Right lobe of liver (tissue), 6 donors: Measurements from ENCODE around the gene ATPAF1. TPM values are rescaled to one million over a fixed set of nuclear protein-coding genes. Genes with fewer than 3 reads are reported as not detected.

Experiments
- ATAC-seq, 4 donors: fragments of 200-7000 bp; cut with Tn5 transposase; one replicate each; pipeline ENCODE4 v1.9.1; 2020; ENCODE audit warnings: mild to moderate bottlenecking in 4 of 4, moderate library complexity in 4 of 4
- DNase-seq, 3 donors: peaks; one replicate each; pipeline ENCODE4 v3.0.0-alpha.2; 2020
- H3K27ac ChIP-seq, 3 donors: fragments of 200-600 bp; one replicate each; pipeline ENCODE4 v1.8.0; 2022
- H3K27me3 ChIP-seq, 2 donors: fragments of 200-600 bp; one replicate each; pipeline ENCODE4 v1.8.0; 2022
- H3K36me3 ChIP-seq, 4 donors: fragments of 200-600 bp; sonication (generic) in 1 of 4; one replicate each; pipeline versions ENCODE4 v1.5.1 to v1.8.0; 2017 to 2022; ENCODE audit warnings: control low read depth in 1 of 4
- H3K4me1 ChIP-seq, 4 donors: fragments of 200-600 bp; sonication (generic) in 1 of 4; one replicate each; pipeline versions ENCODE4 v1.5.1 to v1.8.0; 2017 to 2022; ENCODE audit warnings: control low read depth in 1 of 4
- H3K4me3 ChIP-seq, 3 donors: fragments of 200-600 bp; one replicate each; pipeline ENCODE4 v1.8.0; 2022
- H3K9me3 ChIP-seq, 4 donors: fragments of 200-600 bp; sonication (generic) in 1 of 4; one replicate each; pipeline versions ENCODE4 v1.5.1 to v1.8.0; 2017 to 2022; ENCODE audit warnings: control low read depth in 1 of 4
- CTCF ChIP-seq, 4 donors: fragments of 200-600 bp in 3 of 4; fragments of 450-650 bp in 1 of 4; IDR thresholded peaks; one replicate each; pipeline versions ENCODE4 v1.5.1 to v1.8.0; 2016 to 2022; ENCODE audit warnings: antibody characterized with exemption in 4 of 4, mild to moderate bottlenecking in 2 of 4
- POLR2A ChIP-seq: fragments of 450-650 bp; IDR thresholded peaks from one replicate; pipeline ENCODE4 v1.6.1; 2017; ENCODE audit warnings: antibody characterized with exemption, mild to moderate bottlenecking
- WGBS: methylation state at CpG from one replicate; pipeline ENCODE4 v1.1.6; 2018; ENCODE audit warnings: low coverage, low lambda C conversion rate; ENCODE audit not compliant: insufficient coverage; ENCODE audit errors: missing lambda C conversion rate; 5-methylcytosine and 5-hydroxymethylcytosine counted together
- intact Hi-C, 2 donors: fragments of 100-400 bp; cut with DNase I; formaldehyde crosslinking; loops; one replicate each; pipeline versions ENCODE4 v1.11.2 to v1.14.1; 2022
- total RNA-seq, 6 experiments: library from RNA; depleted of rRNA in 2 of 6; stranded (reverse); fragments of >200 nt in 2 of 6; fragmentation: NEBNext Ultra II Directional in 3 of 6; extraction: Animal tissue kit (Norgen Biotek cat#: 25700) in 3 of 6; gene quantifications; one replicate each; pipeline versions ENCODE4 v1.1.0 to v1.2.4, GENCODE V29; 2016 to 2023
- donor health status: DM: no; HTN: yes; CAD: no.
- donor health status: DM: no; HTN: no; CAD: no.
- donor health status: DM: no; HTN: no; CAD: no.
- donor health status: DM: no; HTN: yes; CAD: no.
- donor health status: DM: no; HTN: yes; CAD: no.

Gene ATPAF1
- total RNA-seq, 6 experiments from 2014 or later: 34.9 to 57.1 (median 42.1) TPM

GRCh38 chr1:46692811-46693770 lies 24.9 kb upstream of the ATPAF1 start:
- Histone ChIP-seq H3K27ac (no peak overlapping the region), H3K4me3 (no peak overlapping the region), H3K36me3 (peaks cover 4 to 54% (median 18%) of the 10 kb centered on the region in 4 donors), H3K4me1 (no peaks in the 10 kb centered on the region), H3K9me3 (no peaks in the 10 kb centered on the region), H3K27me3 (no peaks in the 10 kb centered on the region)
- ATAC-seq (peak in 1 of 4 donors; percentile 45), DNase-seq (no peak)
- WGBS: 77% methylated on average over 3 of the region's 3 CpGs
- TF ChIP-seq CTCF (IDR thresholded peaks at IDR 0.05) (no peak), POLR2A (no peak)
- intact Hi-C loops: no loop called here

- Histone ChIP-seq H3K9me3 (no peaks in the 10 kb centered on the region), H3K27me3 (no peaks in the 10 kb centered on the region), H3K4me3 (no peak overlapping the region), H3K36me3 (peaks cover 4 to 54% (median 18%) of the 10 kb centered on the region in 4 donors), H3K4me1 (peaks cover 0 to 7% (median 2%) of the 10 kb centered on the region in 4 donors), H3K27ac (no peak overlapping the region)
- DNase-seq (no peak), ATAC-seq (no peak)
- 74% methylated on average over 6 of the region's 6 CpGs for WGBS
- TF ChIP-seq POLR2A: no peak
- peak in 1 of 4 donors; percentile 5 for TF ChIP-seq CTCF (IDR thresholded peaks at IDR 0.05)
- intact Hi-C loops: no loop called here
These were observed 24.0 kb upstream of the ATPAF1 start for GRCh38 chr1:46691997-46692790.

GRCh38 chr1:46690931-46691421 lies 22.8 kb upstream of the ATPAF1 start:
- ATAC-seq: no peak
- no peak for DNase-seq
- WGBS: 83% methylated on average over 2 of the region's 2 CpGs
- Histone ChIP-seq H3K27me3 (no peaks in the 10 kb centered on the region), H3K27ac (no peak overlapping the region), H3K4me3 (no peak overlapping the region), H3K36me3 (peaks cover 4 to 52% (median 19%) of the 10 kb centered on the region in 4 donors), H3K4me1 (peaks cover 0 to 10% (median 3%) of the 10 kb centered on the region in 4 donors), H3K9me3 (no peaks in the 10 kb centered on the region)
- intact Hi-C loops: no loop called here
- no peak for TF ChIP-seq POLR2A
- no peak for TF ChIP-seq CTCF (IDR thresholded peaks at IDR 0.05)

GRCh38 chr1:46689897-46690296 lies 21.7 kb upstream of the ATPAF1 start:
- no peak overlapping the region for H3K4me3 ChIP-seq
- TF ChIP-seq CTCF (IDR thresholded peaks at IDR 0.05): no peak
- no peak for TF ChIP-seq POLR2A
- intact Hi-C loops: no loop called here
- no peak for DNase-seq
- no peak overlapping the region for H3K27ac ChIP-seq
- no peaks in the 10 kb centered on the region for H3K27me3 ChIP-seq
- ATAC-seq: no peak
- H3K36me3 ChIP-seq: peaks cover 4 to 56% (median 17%) of the 10 kb centered on the region in 4 donors
- peaks cover 0 to 10% (median 3%) of the 10 kb centered on the region in 4 donors for H3K4me1 ChIP-seq
- WGBS: 100% methylated on average over 1 of the region's 1 CpG
- no peaks in the 10 kb centered on the region for H3K9me3 ChIP-seq
